ENCODE results near the gene KAZN. TPM values are rescaled to one million over a fixed set of nuclear protein-coding genes. Genes with fewer than 3 reads are reported as not detected.

The KAZN gene
- total and polyA plus RNA-seq, 11 donors: 0.65 to 6.5 (median 2.3) TPM

- Histone ChIP-seq H3K9me3 (no peaks in the 10 kb centered on the region), H3K36me3 (no peaks in the 10 kb centered on the region), H3K4me1 (no peaks in the 10 kb centered on the region), H3K27me3 (peaks cover 0 to 22% (median 0%) of the 10 kb centered on the region in 9 donors), H3K27ac (no peak overlapping the region), H3K4me3 (no peak overlapping the region)
- ATAC-seq (no peak), DNase-seq (no peak)
- WGBS, 4 donors: 61 to 69% (median 68%) methylated on average over 9 of the region's 9 CpGs
- TF ChIP-seq POLR2A (IDR thresholded peaks at IDR 0.05) (no peak), CTCF (IDR thresholded peaks at IDR 0.05) (no peak)
- intact Hi-C loops (cut with DNase I): loop anchor here in 1 of 10 donors (10.0 kb wide), 1 partner anchor 57 kb away; no protein-coding TSS in a partner anchor
Measured at GRCh38 chr1:14881775-14882672, 283.5 kb downstream of the KAZN start.

GRCh38 chr1:14884614-14885175, 286.2 kb downstream of the KAZN start:
- no peaks in the 10 kb centered on the region for H3K36me3 ChIP-seq
- peaks cover 0 to 7% (median 0%) of the 10 kb centered on the region in 9 donors for H3K27me3 ChIP-seq
- H3K4me3 ChIP-seq: no peak overlapping the region
- no peaks in the 10 kb centered on the region for H3K9me3 ChIP-seq
- WGBS, 4 donors: 76 to 85% (median 80%) methylated on average over 15 of the region's 15 CpGs
- intact Hi-C loops (cut with DNase I): loop anchor here in 1 of 10 donors (10.0 kb wide), 1 partner anchor 60 kb away; no protein-coding TSS in a partner anchor
- TF ChIP-seq POLR2A (IDR thresholded peaks at IDR 0.05) (no peak), CTCF (IDR thresholded peaks at IDR 0.05) (no peak)
- H3K4me1 ChIP-seq: no peaks in the 10 kb centered on the region
- no peak for DNase-seq
- H3K27ac ChIP-seq: no peak overlapping the region
- no peak for ATAC-seq

GRCh38 chr1:14887044-14887566, 288.6 kb downstream of the KAZN start:
- Histone ChIP-seq H3K27ac (no peak overlapping the region), H3K9me3 (no peaks in the 10 kb centered on the region), H3K36me3 (no peaks in the 10 kb centered on the region), H3K27me3 (peaks cover 0 to 7% (median 0%) of the 10 kb centered on the region in 9 donors), H3K4me3 (no peak overlapping the region), H3K4me1 (no peaks in the 10 kb centered on the region)
- WGBS, 4 donors: 82 to 85% (median 83%) methylated on average over 5 of the region's 5 CpGs
- no peak for DNase-seq
- intact Hi-C loops (cut with DNase I): loop anchor here in 1 of 10 donors (10.0 kb wide), 1 partner anchor 62 kb away; no protein-coding TSS in a partner anchor
- ATAC-seq: no peak
- no peak for TF ChIP-seq CTCF (IDR thresholded peaks at IDR 0.05)
- TF ChIP-seq POLR2A (IDR thresholded peaks at IDR 0.05): no peak
